HG03439 (cell line): ENCODE measurements around the gene AQP3.
"Not testable (repeated sequence)": the region's sequence is repeated elsewhere in the genome, so short reads cannot be mapped to it uniquely, and the experiment has no call there.

ENCODE experiments used
- ATAC-seq: cut with Tn5 transposase; IDR thresholded peaks from one replicate; pipeline ENCODE4 v1.9.1; 2021; ENCODE audit warnings: mild to moderate bottlenecking, moderate library complexity; ENCODE audit not compliant: unreplicated experiment

The AQP3 gene

DNA sequence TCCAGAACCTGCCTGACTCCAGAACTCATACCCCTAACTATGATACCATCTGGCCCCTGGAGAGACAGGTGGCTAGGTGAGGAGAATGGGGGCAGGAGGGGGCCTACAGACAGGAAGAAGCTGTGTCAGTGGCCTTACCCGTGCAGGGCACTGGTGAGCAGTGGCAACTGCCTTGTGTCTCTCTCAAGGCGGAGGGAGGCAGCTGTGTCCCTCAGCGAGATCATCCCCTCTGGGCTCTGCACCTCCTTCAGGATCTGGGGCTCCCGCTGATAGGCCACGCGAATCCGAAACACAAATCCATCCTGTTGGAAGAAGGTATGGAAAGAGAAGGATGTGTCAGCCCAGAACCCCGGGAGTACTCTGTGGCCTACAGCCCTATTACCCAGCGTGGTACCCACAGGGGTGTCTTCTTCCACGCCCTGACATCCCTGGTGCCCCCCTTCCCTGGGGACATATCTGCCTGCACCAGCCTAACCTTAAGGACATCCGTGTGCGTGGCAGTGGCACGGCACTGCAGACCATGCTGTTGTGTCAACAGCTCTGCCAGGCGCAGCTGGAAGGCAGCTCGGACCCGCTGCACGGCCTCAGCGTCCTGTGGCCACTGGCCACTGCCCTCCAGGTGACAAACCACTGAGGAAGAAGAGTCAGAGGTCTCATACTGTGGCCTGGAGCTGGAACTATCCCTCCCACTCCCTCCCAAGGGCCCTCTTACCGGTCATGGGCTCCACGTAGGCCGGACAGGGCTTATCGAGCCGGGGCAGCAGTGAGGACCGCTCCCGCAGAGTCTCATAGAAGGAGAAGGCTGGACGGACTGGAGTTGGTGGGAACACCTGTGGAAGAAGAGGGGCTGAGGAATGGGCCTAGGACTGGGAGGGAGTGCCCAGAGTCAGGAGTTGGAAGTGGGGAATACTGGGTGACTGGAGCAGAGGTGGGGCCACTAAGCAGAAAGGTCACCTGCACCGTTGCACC, 18.5 kb upstream of the AQP3 start:
- ATAC-seq, result no peak

DNA sequence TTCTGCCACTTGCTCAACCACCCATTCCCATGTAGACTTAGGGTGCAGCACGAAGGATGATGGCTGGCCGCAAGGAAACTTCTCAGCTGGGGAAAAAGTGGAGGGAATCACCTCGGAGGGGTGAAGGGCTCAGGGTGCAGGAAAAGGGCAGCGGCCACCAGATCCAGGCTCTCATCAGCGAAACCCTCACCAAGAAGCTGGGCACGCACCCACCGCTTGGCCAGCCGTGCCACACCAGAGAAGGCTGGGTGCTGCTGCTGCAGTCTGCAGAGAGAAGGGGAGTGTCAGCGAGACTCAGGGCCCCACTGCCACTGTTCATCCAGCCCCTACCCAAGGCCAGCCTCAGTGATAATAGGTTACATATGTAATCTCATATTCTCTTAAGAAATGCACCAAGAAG, 17.7 kb upstream of the AQP3 start:
- ATAC-seq, result no peak

DNA sequence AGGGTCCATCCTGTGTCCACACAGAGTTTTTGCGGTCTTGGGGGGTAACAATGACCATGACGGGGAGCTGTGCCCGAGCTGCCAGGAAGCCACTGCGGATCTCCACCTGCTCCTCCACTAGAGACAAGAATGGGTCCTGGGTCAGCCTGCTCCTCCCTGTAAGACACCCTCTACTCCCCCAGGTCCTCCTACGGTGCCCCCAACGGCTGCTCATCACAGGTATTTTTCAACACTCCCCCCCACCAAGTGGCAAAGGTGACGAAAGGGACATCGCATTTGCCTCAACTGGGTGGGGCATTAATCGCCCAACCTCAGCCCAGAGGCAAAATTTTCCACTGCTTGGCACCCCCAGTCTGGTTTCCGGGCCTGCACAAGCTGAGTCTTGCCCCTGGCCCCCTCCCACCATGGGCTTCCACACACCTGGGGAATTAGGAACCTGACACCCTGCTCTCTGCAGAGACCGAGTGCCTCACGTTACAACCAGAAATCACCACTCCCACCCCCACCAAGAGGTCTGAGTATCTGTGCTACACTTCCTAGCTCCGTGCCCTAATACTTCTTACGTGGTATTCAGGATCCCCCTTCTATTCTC, 16.7 kb upstream of the AQP3 start:
- no peak for ATAC-seq

DNA sequence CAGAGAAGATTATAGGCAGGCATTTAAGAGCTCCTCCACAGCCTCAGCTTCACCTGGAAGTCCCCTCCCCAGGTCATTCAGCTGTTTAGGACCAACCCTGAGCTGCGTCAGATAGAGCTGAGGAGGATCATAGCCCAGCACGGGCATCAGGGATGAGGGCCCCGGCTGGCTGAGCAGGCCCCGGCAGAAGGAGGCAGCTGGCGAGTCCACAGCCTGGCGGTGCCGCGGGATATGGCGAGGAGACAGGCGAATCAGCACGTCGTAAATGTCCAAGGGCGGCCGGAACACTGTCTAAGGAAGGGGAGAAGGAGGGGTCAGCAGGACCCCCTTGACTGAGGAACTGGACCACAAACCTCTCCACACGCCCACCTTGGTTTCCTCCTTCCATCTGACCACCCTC, 15.8 kb upstream of the AQP3 start:
- ATAC-seq, result no peak

DNA sequence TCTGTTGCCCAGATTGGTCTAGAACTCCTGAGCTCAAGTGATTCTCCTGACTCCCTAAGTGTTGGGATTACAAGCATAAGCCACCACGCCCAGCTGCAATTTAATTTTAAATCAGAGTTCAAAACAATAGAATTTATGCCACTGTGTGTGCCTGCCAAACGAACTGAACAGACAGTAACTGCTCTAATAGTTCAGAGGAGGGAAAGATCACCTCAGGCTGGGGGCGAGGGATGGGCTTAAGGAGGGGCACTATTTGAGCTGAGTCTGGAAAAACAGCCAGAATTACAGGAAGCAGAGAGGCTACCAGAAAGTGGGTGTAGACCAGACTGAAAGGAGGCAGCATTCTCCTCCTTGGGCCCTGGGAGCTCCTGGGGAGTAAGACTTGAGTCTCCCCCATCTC, 14.1 kb upstream of the AQP3 start:
- no peak for ATAC-seq

DNA sequence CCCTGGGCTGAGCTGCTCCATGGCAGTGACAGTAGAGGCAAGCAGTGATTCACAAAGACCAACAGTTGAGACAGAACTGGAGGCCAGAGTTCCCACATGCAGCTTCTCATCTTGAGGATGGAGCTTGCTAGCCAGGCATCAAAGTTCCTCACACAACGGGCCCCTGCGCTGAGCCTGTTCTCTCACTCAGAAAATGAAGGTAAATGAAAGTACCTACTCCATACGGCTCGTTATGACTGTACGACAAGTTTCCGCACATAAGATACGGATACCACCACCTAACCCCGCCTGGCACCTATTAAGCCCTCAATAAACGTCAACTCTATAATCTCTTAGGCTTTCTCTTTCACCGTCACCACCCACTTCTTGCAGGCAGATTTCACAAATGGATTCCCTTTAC, 13.5 kb upstream of the AQP3 start:
- no peak for ATAC-seq

DNA sequence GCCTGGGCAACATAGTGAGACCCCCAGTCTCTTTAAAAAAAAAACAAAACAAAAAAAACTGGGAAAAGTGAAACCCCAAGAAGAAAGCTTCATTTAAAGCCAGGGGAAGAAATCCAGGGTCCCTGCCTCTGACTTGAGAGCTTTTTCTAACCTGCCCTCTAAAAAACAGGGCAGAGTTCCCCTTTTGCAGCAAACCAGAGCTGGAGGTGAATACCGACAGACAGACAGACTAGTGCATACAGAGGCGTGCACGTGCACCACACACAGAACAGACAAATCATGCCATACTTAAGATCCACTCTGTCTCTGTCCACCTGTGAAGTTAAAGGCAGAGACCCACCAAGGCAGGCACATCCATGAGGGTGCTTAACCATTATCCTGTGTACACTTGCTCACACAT, 11.7 kb upstream of the AQP3 start:
- no peak for ATAC-seq

DNA sequence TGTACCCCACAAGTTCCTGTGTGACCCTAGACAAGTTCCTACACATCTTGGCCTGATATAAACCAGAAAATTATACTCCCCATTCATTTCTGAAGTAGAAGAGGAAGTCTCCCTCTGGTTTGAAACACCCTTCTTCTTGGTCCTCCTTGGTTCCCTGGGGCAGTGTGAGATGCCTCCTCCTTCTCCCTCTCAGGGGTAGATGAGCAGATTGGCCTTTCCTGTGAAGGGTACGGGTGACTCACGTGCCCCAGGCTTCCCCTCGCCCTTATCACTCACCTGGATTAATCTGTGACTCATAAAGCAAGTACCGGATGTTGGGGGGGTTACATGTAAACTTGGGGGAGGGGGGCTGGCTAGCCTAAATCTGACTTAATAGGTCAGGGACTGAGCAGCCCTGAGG, 11.1 kb upstream of the AQP3 start:
- no peak for ATAC-seq

DNA sequence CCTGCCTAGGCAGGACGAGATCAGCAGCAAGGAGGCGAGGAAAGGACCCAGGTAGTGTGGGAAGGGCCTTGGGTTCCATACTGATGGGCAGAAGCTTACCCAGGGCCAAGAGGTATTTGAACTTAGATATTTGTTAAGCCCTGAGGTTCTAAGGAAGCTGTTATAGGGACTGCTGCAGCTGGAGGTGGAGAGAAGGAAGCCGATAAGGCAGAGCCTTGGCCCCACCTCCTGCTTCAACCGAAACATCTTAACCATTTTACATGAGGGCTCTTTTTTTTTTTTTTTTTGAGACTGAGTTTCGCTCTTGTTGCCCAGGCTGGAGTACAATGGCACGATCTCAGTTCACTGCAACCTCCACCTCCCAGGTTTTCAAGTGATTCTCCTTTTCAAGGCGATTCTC, 8.6 kb upstream of the AQP3 start:
- no peak for ATAC-seq

DNA sequence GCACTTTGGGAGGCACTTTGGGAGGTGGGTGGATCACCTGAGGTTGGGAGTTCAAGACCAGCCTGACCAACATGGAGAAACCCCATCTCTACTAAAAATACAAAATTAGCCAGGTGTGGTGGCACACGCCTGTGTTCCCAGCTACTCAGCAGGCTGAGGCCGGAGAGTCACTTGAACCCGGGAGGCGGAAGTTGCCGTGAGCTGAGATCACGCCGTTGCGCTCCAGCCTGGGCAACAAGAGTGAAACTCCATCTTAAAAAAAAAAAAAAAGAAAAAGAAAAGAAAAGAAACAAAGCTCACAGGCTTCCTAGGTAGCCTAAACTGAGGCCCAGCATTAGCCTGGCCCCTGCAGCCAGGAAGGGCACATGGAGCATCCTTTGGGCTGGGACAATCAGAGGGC, 8.1 kb upstream of the AQP3 start:
- not testable (repeated sequence) for ATAC-seq

DNA sequence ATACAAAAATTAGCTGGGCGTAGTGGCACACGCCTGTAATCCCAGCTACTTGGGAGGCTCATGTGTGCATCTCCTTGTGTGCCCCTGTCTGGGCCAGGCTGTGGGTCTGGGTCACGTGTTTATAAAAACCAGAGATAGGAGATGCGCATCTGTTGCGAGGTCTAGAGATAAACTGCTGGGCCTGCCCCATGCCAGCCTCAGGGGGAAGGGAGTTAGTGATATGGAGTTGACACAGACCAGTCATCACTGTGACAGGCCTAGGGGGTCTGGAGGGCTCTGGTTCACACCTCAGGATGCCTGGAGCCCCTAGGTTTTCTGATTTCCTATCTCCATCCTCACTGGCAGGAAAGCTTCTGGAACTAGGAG, 7.3 kb upstream of the AQP3 start:
- not testable (repeated sequence) for ATAC-seq

DNA sequence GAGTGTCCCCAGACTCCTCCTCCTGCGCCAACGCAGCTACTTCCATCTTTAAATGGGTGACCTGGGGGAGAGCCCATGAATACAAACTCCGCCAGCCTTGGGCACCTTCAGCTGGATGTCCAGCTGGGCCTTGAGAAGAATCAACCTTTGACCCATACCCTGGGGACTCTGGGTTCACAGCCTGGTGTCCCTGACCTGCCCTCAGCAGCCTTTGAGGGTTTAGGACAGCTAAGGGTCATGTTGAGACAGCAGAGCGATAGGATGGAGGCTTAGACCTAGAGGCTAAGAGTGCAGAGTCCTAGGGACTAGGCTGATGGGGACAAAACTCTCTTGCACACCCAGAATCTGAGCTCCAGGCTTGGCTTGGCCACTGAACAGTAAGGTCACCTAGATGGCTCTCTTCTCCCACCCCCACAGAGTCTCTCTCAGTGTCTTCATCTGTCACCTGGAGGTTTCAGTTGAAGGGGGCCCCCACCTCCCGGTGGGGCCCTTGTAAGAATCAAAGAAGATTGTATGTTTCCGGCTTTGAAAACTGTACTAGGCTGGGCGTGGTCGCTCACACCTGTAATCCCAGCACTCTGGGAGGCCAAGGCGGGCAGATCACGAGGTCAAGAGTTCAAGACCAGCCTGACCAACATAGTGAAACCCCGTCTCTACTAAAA, 6.7 kb upstream of the AQP3 start:
- ATAC-seq, result peak; percentile 60

DNA sequence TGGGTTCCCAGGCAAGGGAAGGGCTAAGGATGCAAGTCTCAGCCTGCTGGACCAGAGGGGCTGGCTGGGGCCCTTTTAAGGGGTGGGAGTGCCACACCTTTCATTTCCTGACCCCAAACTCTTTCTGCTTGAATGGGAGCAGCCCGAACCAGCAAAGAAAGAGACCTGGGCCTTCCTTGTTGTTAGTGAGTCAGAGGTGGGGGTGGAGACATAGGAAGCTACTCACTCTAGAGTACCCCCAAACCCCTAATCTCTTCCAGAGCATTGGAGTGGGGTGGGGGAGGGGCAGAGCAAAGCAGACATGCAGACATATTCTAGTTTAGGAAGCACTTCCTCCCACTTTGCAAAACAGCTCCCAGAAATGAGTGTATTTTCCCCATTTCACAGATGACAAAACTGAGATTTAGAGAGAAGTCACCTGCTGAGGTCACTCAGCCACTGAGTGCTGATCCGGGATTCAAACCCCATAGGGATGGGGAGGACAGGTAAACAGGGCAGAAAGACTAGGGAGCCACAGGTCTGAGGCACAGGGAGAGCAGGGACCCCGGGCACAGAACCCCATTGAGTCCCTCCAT, 6.0 kb upstream of the AQP3 start:
- ATAC-seq, result no peak

DNA sequence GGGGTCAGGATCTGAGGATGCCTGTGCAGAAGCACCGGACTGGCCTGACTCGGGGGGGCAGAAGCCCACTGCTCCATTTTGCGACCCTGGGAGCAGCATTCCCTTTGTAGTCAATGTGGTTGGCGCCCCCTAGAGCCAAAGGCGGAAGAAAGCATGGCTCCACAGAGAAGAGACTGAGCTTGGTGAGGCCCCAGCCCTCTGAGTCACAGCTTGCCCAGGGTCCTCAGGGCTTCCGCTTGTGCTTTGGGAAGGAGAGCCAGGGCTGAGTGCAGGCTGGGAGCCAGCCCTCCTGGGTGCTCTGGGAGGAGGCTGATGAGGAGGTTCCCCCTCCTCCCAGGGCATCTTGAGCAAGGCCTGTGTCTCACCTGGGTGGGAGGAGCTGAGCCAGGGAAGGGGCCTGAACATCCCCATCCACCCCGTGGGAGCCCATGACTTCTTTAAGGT, 5.5 kb upstream of the AQP3 start:
- ATAC-seq, result no peak

DNA sequence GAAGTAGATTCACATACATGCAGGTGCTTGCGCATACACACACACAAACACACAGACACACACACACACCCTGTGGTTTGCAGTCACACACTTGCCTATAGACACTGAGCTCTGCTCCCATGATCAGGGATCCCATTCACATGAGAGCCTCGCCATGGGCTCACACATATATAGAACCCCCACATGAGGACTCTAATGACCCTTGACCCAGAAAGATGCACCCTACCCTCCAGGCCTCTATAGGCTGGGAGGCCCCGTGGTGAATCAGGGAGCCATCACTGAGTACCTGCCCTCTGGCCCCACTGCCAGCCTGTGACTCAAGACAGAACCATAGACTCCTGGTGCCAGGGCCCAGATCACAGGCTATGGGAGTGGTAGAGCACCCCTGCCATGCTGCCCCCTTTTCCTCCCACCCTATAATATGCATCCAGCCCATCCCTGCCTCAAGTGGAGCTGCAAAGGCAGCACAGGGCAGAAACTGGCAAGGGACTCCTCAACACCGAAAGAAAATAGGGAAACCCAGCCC, 3.3 kb upstream of the AQP3 start:
- no peak for ATAC-seq

DNA sequence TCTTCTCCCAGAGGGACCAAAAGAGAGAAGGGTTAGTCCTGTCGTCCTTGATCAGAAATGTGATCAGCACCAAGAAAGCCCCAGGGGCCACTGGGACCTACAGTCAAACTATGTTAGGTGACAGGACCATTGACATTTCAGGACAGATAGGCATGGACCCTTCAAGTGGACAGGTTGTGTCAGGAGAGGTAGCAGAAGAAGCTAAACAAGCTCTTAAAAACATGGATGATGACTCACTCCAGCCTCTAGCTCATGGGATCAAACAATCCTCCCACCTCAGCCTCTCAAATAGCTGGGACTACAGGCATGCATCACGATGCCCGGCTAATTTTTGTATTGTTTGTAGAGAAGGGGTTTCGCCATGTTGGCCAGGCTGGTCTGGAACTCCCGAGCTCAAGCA, 2.3 kb upstream of the AQP3 start:
- no peak for ATAC-seq

DNA sequence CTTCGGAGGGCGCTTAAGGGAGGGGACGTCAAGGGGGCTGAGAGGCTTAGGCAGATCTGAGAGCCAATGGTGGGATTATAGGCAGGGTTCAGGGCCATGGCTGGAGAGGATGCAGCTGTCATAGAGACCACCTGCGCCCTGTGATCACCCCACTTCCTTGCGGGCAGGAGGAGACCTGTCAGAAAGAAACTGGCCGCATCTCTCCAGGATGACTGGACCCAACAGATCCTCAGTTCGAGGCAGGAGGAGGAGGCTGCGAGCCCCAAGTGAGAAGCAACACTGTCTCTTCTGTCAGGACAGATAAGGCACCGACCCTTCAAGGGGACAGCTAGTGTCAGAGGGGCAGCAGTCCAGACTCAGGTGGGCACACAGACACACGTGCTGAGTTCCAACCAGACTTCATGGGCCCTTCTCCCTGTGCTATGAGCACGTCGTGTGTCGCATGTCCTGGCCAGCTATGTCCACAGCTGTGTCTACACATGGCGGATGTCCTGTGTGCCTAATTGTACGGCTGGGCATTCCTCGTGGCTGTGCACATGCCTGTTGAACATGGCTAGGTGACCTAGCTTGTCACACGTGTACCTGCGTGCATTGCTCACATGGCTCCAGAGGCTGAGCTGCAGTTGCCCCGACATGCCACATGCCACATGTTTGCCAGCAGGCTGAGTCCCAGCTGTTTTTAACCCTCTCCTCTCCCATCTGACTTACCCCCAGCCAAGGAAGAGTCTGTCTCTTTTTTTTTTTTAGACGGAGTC, 583 bp upstream of the AQP3 start:
- peak; percentile 1 for ATAC-seq

DNA sequence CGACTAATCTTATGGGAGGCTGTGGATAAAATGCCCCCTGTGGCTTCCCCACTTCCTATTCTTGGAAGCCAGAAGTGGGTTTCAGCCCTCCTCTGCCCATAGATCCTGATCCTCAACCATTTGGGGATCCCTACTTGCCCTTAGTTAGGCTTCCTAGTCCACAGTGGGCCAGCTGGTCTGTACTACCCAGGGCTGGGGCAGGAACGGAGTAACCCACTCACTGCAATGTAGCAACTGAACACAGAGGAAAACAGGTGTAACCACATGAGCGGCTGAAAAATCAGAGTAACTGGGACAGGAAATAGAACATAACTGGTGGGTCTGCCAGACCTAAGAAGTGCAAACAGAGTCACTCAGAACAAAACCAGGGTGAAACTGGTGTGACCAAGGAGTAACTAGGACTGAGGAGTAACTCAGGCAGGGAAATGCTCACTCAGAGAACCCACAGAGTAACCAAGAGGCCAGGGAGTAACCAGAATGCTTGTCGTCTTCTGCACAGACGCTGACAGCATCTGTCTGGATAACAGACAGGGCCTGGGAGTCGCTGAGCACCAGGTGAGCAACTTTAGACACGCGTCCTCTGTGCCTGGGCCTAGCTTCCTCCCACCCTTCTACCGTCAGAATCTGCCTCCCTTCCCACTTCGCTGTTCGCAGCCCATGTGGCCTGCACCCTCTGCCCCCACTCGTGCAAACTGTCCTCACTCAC, 1.0 kb downstream of the AQP3 start:
- ATAC-seq, result peak; percentile 73

DNA sequence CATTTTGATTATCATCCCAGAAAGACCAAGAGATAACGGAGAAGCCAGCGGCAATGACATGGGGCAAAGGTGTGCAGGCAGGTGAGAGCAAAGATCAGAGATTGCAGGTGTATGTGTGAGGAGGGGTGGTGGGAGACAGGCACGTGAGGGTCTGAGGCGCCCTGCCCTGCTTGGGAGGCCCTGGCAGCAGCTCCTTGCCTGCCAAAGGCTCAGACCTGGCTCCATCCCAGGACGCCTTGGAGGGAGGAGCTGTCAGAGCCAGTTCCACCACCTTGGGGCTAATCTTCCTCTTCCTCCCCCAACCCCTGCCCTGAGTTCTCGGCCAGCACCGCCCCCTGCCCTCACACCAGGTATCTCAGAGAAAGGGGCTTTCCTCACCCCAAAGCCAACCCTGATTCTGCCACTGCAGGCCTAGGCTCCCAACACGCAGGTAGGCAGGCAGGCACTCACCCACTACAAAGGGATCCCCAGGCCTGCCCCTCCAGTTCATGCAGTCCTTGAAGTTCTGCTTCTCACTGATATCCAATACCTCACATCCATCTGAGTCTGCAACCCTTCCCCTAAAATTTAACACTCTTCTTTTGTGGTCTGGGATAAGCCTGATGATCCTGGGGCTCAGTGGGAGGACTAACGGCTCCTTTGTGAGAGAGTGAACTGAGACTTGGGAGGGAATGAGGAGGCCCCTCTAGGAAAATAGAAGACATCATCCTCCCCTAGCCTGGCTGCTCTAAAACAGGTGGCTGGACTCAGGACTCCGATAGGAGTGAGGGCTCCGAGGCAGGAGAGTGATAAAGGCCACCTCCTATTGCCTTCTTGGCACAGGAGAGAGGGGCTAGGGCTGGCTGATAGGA, 1.8 kb downstream of the AQP3 start:
- no peak for ATAC-seq
